ENCODE measurements around the gene INPP5E.

GRCh38 chr9:136383436-136383835, 56.2 kb downstream of the INPP5E start:
- TF ChIP-seq CTCF (IDR thresholded peaks at IDR 0.05 in 8 of 11, conservative IDR thresholded peaks at IDR 0.05 in 3 of 11) (no peak), POLR2A (IDR thresholded peaks at IDR 0.05) (no peak)
